K562 (cell line): ENCODE data around the gene EHD2. TPM values are rescaled to one million over a fixed set of nuclear protein-coding genes. Genes with fewer than 3 reads are reported as not detected.

Experiments
- BACH1 ChIP-seq: fragments of 200-800 bp; sonication (Bioruptor generic); IDR thresholded peaks from 2 replicates; pipeline ENCODE4 v1.6.1; 2016; ENCODE audit warnings: missing genetic modification characterization, missing compliant biosample characterization
- E2F1 ChIP-seq: sonication (generic); formaldehyde crosslinking; IDR thresholded peaks from 2 replicates; pipeline ENCODE4 v1.8.1; 2023; ENCODE audit warnings: mild to moderate bottlenecking, missing genetic modification reagents, moderate library complexity
- ELF2 ChIP-seq: fragments of 250-450 bp; sonication (Bioruptor Pico); IDR thresholded peaks from 2 replicates; pipeline ENCODE4 v1.5.0; 2021; ENCODE audit warnings: mild to moderate bottlenecking
- EWSR1 ChIP-seq: fragments of 450-650 bp; IDR thresholded peaks from 2 replicates; pipeline ENCODE4 v1.6.1; 2018; ENCODE audit warnings: borderline replicate concordance, mild to moderate bottlenecking, low read depth, moderate library complexity; ENCODE audit not compliant: partially characterized antibody
- HCFC1 ChIP-seq: IDR thresholded peaks from 2 replicates; pipeline ENCODE4 v1.6.1; 2012; ENCODE audit warnings: low read depth, low read length, improper control_type of control experiment
- IRF2 ChIP-seq: sonication (generic); formaldehyde crosslinking; IDR thresholded peaks from 2 replicates; pipeline ENCODE4 v1.8.1; 2022; ENCODE audit warnings: mild to moderate bottlenecking, missing genetic modification reagents
- JUN ChIP-seq, 2 experiments: sonication (generic) in 1 of 2; formaldehyde crosslinking in 1 of 2; IDR thresholded peaks; 2 replicates each; pipeline versions ENCODE4 v1.6.1 to v1.8.0; 2012 to 2022; ENCODE audit warnings: borderline replicate concordance in 2 of 2, mild to moderate bottlenecking in 2 of 2, improper control_type of control experiment in 1 of 2, low read depth in 1 of 2, low read length in 1 of 2, missing genetic modification reagents in 1 of 2
- KAT8 ChIP-seq: fragments of 450-650 bp; IDR thresholded peaks from 2 replicates; pipeline ENCODE4 v1.6.1; 2016; ENCODE audit warnings: low read depth, mild to moderate bottlenecking
- KDM4B ChIP-seq, 2 experiments: fragments of 450-650 bp in 1 of 2; sonication (generic) in 1 of 2; IDR thresholded peaks; 2 replicates each; pipeline ENCODE4 v1.6.1; 2016 to 2017; ENCODE audit warnings: borderline replicate concordance in 2 of 2, antibody characterized with exemption in 1 of 2, low read depth in 1 of 2, mild to moderate bottlenecking in 1 of 2
- NKRF ChIP-seq: fragments of 450-650 bp; IDR thresholded peaks from 2 replicates; pipeline ENCODE4 v1.6.1; 2016; ENCODE audit warnings: borderline replicate concordance
- SAFB ChIP-seq: fragments of 200-400 bp; formaldehyde crosslinking; IDR thresholded peaks from 2 replicates; pipeline ENCODE4 v1.6.1; 2017; ENCODE audit warnings: low read depth, low read length, borderline replicate concordance
- SMAD3 ChIP-seq: fragments of 450-650 bp; formaldehyde crosslinking; conservative IDR thresholded peaks from 2 replicates; pipeline ENCODE4 v1.4.0; 2020; ENCODE audit warnings: mild to moderate bottlenecking
- SMARCE1 ChIP-seq: fragments of 450-650 bp; IDR thresholded peaks from 2 replicates; pipeline ENCODE4 v1.7.1; 2016; ENCODE audit warnings: mild to moderate bottlenecking
- STAT5B ChIP-seq: fragments of 250-450 bp; sonication (Bioruptor Pico); IDR thresholded peaks from 2 replicates; pipeline ENCODE4 v1.8.0; 2021; ENCODE audit warnings: mild to moderate bottlenecking, inconsistent platforms
- TARDBP ChIP-seq: fragments of 450-650 bp; IDR thresholded peaks from 2 replicates; pipeline ENCODE4 v1.6.1; 2016
- TRIM28 ChIP-seq: fragments of 450-650 bp; IDR thresholded peaks from 2 replicates; pipeline ENCODE4 v1.6.1; 2017
- VEZF1 ChIP-seq: fragments of 200-800 bp; sonication (Bioruptor generic); IDR thresholded peaks from 2 replicates; pipeline ENCODE4 v1.6.1; 2017; ENCODE audit warnings: missing genetic modification characterization, missing compliant biosample characterization
- ZBTB17 ChIP-seq: fragments of 450-650 bp; formaldehyde crosslinking; IDR thresholded peaks from 2 replicates; pipeline ENCODE4 v1.4.0; 2020; ENCODE audit warnings: mild to moderate bottlenecking
- ZC3H8 ChIP-seq: fragments of 450-650 bp; IDR thresholded peaks from 2 replicates; pipeline ENCODE4 v1.6.1; 2017
- ZFP30 ChIP-seq: fragments of 250-450 bp; sonication (Bioruptor Pico); IDR thresholded peaks from 2 replicates; pipeline ENCODE4 v1.8.0; 2022; ENCODE audit warnings: moderate library complexity, mild to moderate bottlenecking, inconsistent platforms, borderline replicate concordance
- ZNF41 ChIP-seq: fragments of 250-450 bp; sonication (Bioruptor Pico); conservative IDR thresholded peaks from 2 replicates; pipeline ENCODE4 v1.4.0; 2020; ENCODE audit warnings: mild to moderate bottlenecking
- ZNF449 ChIP-seq: fragments of 250-450 bp; sonication (Bioruptor Pico); IDR thresholded peaks from 2 replicates; pipeline ENCODE4 v1.8.0; 2022; ENCODE audit warnings: moderate library complexity, mild to moderate bottlenecking, inconsistent platforms
- polyA plus RNA-seq, 8 experiments: library from polyadenylated mRNA; depleted of rRNA in 4 of 8; stranded (reverse) in 5 of 8; unstranded in 3 of 8; fragments of >200 nt; fragmentation: Nextera tagmentation in 2 of 8; fragmentation: Illumina TruSeq in 1 of 8; extraction: Ambion mirVana in 2 of 8; extraction: Trizol in 1 of 8; gene quantifications; 2 replicates each; pipeline versions ENCODE4 v1.2.1 to v1.2.3, GENCODE V29; 2011 to 2014; ENCODE audit warnings: inconsistent platforms in 1 of 8, missing spikeins in 1 of 8
- total RNA-seq, 7 experiments: library from RNA; depleted of rRNA in 6 of 7; stranded (reverse); fragments of >200 nt in 6 of 7; fragmentation: Illumina TruSeq in 2 of 7; extraction: Trizol in 2 of 7; gene quantifications; 2 replicates each; pipeline versions ENCODE4 v1.2.1 to v1.2.3, GENCODE V29; 2011 to 2021; ENCODE audit warnings: low replicate concordance in 1 of 7

The EHD2 gene
- total and polyA plus RNA-seq, 9 of the 15 experiments (the other 6 are each of a cell fraction or from before 2014, with no cell fraction given) = 1.7 to 32.2 (median 3.0) TPM

GRCh38 chr19:47663911-47664771 lies 49.1 kb upstream of the EHD2 start (continued):
- TF ChIP-seq ZNF449 (CRISPR knock-in tag) (no peak), SAFB (no peak), SMARCE1 (no peak), SMAD3 (CRISPR knock-in tag) (no peak), VEZF1 (CRISPR knock-in tag) (peak; percentile 38; the same call in 1 of the 2 replicates), ZBTB17 (CRISPR knock-in tag) (no peak), HCFC1 (no peak), ELF2 (CRISPR knock-in tag) (no peak), TRIM28 (no peak), ZC3H8 (no peak), E2F1 (no peak), TARDBP (no peak), NKRF (no peak), IRF2 (CRISPR knock-in tag) (no peak), EWSR1 (no peak), KDM4B (IDR thresholded peaks at IDR 0.05; ENCODE audit: borderline replicate concordance in 2 of 2, low read depth in 1 of 2) (no peak), JUN (IDR thresholded peaks at IDR 0.05; ENCODE audit: borderline replicate concordance, low read depth, low read length) (peak; percentile 69), JUN (CRISPR knock-in tag; IDR thresholded peaks at IDR 0.05; ENCODE audit: borderline replicate concordance) (no peak), ZNF41 (no peak), KAT8 (no peak), STAT5B (CRISPR knock-in tag) (no peak), BACH1 (tag) (peak; percentile 57; the same call in 1 of the 2 replicates), ZFP30 (CRISPR knock-in tag) (no peak)
